B cell (primary cell): ENCODE results near the gene RASSF3. TPM values are rescaled to one million over a fixed set of nuclear protein-coding genes. Genes with fewer than 3 reads are reported as not detected.
"Not testable (repeated sequence)": the region's sequence is repeated elsewhere in the genome, so short reads cannot be mapped to it uniquely, and the experiment has no call there.

Experiments used
- ATAC-seq: fragments of 200-7000 bp; cut with Tn5 transposase; one replicate; pipeline ENCODE4 v1.10.0; 2021; ENCODE audit warnings: low read depth, mild to moderate bottlenecking, moderate number of reproducible peaks, moderate library complexity
- CTCF ChIA-PET: fragments of 350-600 bp; sonication (Branson Sonifier 250); formaldehyde crosslinking; loops from one replicate; lab custom pipeline; 2021; ENCODE audit warnings: antibody characterized with exemption, inconsistent platforms; lab: Charles Lee
- POLR2A ChIA-PET: fragments of 350-600 bp; sonication (Branson Sonifier 250); formaldehyde crosslinking; loops from one replicate; lab custom pipeline; 2021; ENCODE audit warnings: antibody characterized with exemption; lab: Charles Lee
- DNase-seq: peaks from one replicate; pipeline ENCODE4 v3.0.0; 2013
- H2AFZ ChIP-seq: 2 replicates; pipeline ENCODE4 v1.6.1; 2012; ENCODE audit warnings: mild to moderate bottlenecking, low read depth, low read length; ENCODE audit not compliant: insufficient read depth, poor library complexity, severe bottlenecking
- H3K27ac ChIP-seq, 2 donors: 1 replicate in 1 of 2; 2 replicates in 1 of 2; pipeline ENCODE4 v1.5.1; 2012 to 2013; ENCODE audit warnings: low read length in 2 of 2, mild to moderate bottlenecking in 2 of 2, moderate library complexity in 1 of 2
- H3K27me3 ChIP-seq, 4 experiments: fragments of 200-600 bp in 1 of 4; sonication (generic) in 1 of 4; replicated peaks in 1 of 4; 1 replicate in 2 of 4; 2 replicates in 2 of 4; pipeline versions ENCODE4 v1.6.1 to v1.7.0; 2013 to 2016; ENCODE audit warnings: low read length in 3 of 4, mild to moderate bottlenecking in 2 of 4, mixed read lengths in 1 of 4, moderate library complexity in 1 of 4; ENCODE audit not compliant: insufficient read depth in 4 of 4, control insufficient read depth in 3 of 4; ENCODE audit errors: control extremely low read depth in 1 of 4
- H3K36me3 ChIP-seq, 2 experiments: replicated peaks in 1 of 2; 1 replicate in 1 of 2; 2 replicates in 1 of 2; pipeline versions ENCODE4 v1.6.1 to v1.7.1; 2013; ENCODE audit warnings: low read length in 1 of 2; ENCODE audit not compliant: insufficient read depth in 2 of 2, control insufficient read depth in 1 of 2; ENCODE audit errors: control extremely low read depth in 1 of 2, extremely low read depth in 1 of 2
- H3K4me1 ChIP-seq, 2 donors: fragments of 200-600 bp in 1 of 2; sonication (generic) in 1 of 2; 1 replicate in 1 of 2; 2 replicates in 1 of 2; pipeline versions ENCODE4 v1.5.1 to v1.6.1; 2013 to 2017; ENCODE audit warnings: low read length in 2 of 2; ENCODE audit not compliant: control insufficient read depth in 2 of 2, insufficient read depth in 2 of 2
- H3K4me2 ChIP-seq: replicated peaks from 2 replicates; pipeline ENCODE3; 2012; ENCODE audit warnings: mild to moderate bottlenecking, low read depth, low read length; ENCODE audit not compliant: poor library complexity, severe bottlenecking
- H3K4me3 ChIP-seq, 5 experiments: fragments of 200-600 bp in 1 of 5; sonication (generic) in 1 of 5; 1 replicate in 3 of 5; 2 replicates in 2 of 5; pipeline versions ENCODE4 v1.5.1 to v1.7.0; 2011 to 2016; ENCODE audit warnings: low read length in 4 of 5, mild to moderate bottlenecking in 4 of 5, low read depth in 2 of 5, control low read depth in 1 of 5, moderate library complexity in 1 of 5; ENCODE audit not compliant: insufficient read depth in 1 of 5; ENCODE audit errors: control extremely low read depth in 1 of 5, extremely low read depth in 1 of 5
- H3K79me2 ChIP-seq: fragments of 200-600 bp; sonication (generic); one replicate; pipeline ENCODE4 v1.6.0; 2016; ENCODE audit warnings: low read length; ENCODE audit not compliant: control insufficient read depth, insufficient read depth
- H3K9ac ChIP-seq: fragments of 200-600 bp; sonication (generic); 2 replicates; pipeline ENCODE4 v1.6.1; 2017; ENCODE audit warnings: mild to moderate bottlenecking, low read length, moderate library complexity
- H3K9me3 ChIP-seq, 3 donors: one replicate each; pipeline versions ENCODE4 v1.6.1 to v1.7.1; 2013; ENCODE audit warnings: low read length in 2 of 3; ENCODE audit not compliant: control insufficient read depth in 2 of 3, insufficient read depth in 1 of 3; ENCODE audit errors: control extremely low read depth in 1 of 3
- H4K20me1 ChIP-seq: 2 replicates; pipeline ENCODE4 v1.6.0; 2012; ENCODE audit warnings: mild to moderate bottlenecking, low read length; ENCODE audit not compliant: insufficient read depth, control insufficient read depth, poor library complexity, severe bottlenecking
- H3K27ac Mint-ChIP-seq: one replicate; pipeline ENCODE4 v1.8.0; 2021; ENCODE audit warnings: mixed read lengths
- H3K27me3 Mint-ChIP-seq: one replicate; pipeline ENCODE4 v1.8.0; 2021; ENCODE audit warnings: mixed read lengths
- H3K4me1 Mint-ChIP-seq: one replicate; pipeline ENCODE4 v1.8.0; 2021; ENCODE audit warnings: mixed read lengths
- H3K4me3 Mint-ChIP-seq: one replicate; pipeline ENCODE4 v1.8.0; 2021; ENCODE audit warnings: mixed read lengths
- H3K9me3 Mint-ChIP-seq: one replicate; pipeline ENCODE4 v1.8.0; 2022; ENCODE audit warnings: mixed read lengths; ENCODE audit not compliant: insufficient read depth
- CTCF ChIP-seq: fragments of 200-600 bp; IDR thresholded peaks from one replicate; pipeline ENCODE4 v1.8.0; 2022; ENCODE audit warnings: antibody characterized with exemption, mild to moderate bottlenecking
- EZH2 ChIP-seq: IDR thresholded peaks from 2 replicates; pipeline ENCODE4 v1.6.1; 2012; ENCODE audit warnings: borderline replicate concordance, low read depth, mild to moderate bottlenecking, moderate library complexity, low read length; ENCODE audit not compliant: insufficient read depth, poor library complexity, severe bottlenecking
- whole genome bisulfite sequencing: methylation state at CpG from one replicate; pipeline ENCODE4 v1.1.5; 2013; ENCODE audit warnings: missing lambda C conversion rate; ENCODE audit not compliant: insufficient coverage; 5-methylcytosine and 5-hydroxymethylcytosine counted together
- intact Hi-C: fragments of 100-400 bp; cut with micrococcal nuclease; formaldehyde crosslinking; loops from one replicate; pipeline ENCODE4 v1.10.0; 2022
- polyA plus RNA-seq: library from polyadenylated mRNA; depleted of rRNA; stranded (reverse); fragments of >200 nt; gene quantifications from 2 replicates; pipeline ENCODE4 v1.2.3, GENCODE V29; 2012
- total RNA-seq, 2 donors: library from RNA; stranded (reverse); fragments of 120-200 nt in 1 of 2; gene quantifications; 1 replicate in 1 of 2; 2 replicates in 1 of 2; pipeline versions ENCODE4 v1.2.3 to v1.2.4, GENCODE V29; 2013 to 2022

The RASSF3 gene
- total and polyA plus RNA-seq, 2 donors (not counting 1 experiment from before 2014, with no cell fraction given), result 25.8 to 104 TPM

- Histone ChIP-seq H3K9me3 (no peaks in the 10 kb centered on the region), H3K27ac (peak overlapping the region in 1 of 2 donors; percentile 10), H4K20me1 (peaks cover 72% of the 10 kb centered on the region), H3K4me1 (peaks cover 32 to 53% of the 10 kb centered on the region in 2 donors), H3K79me2 (peaks cover 100% of the 10 kb centered on the region), H3K36me3 (peaks cover 0 to 18% of the 10 kb centered on the region in 2 experiments), H3K9ac (no peak overlapping the region), H2AFZ (no peak overlapping the region), H3K27me3 (no peaks in the 10 kb centered on the region), H3K4me3 (no peak overlapping the region), H3K4me2 (no peak overlapping the region)
- ATAC-seq (no peak), DNase-seq (no peak)
- no peak for TF ChIP-seq CTCF
- no peak for TF ChIP-seq EZH2
- Mint-ChIP-seq H3K4me3 (no peak overlapping the region), H3K27me3 (no peaks in the 10 kb centered on the region), H3K4me1 (peaks cover 71% of the 10 kb centered on the region), H3K27ac (peak overlapping the region; percentile 42), H3K9me3 (no peaks in the 10 kb centered on the region)
- intact Hi-C loops, result no loop called here
- CTCF ChIA-PET, result no interaction called here
- POLR2A ChIA-PET, result no interaction called here
- 83% methylated on average over 1 of the region's 1 CpG for WGBS
Observed at GRCh38 chr12:64653123-64653522, 42.8 kb downstream of the RASSF3 start.

DNA sequence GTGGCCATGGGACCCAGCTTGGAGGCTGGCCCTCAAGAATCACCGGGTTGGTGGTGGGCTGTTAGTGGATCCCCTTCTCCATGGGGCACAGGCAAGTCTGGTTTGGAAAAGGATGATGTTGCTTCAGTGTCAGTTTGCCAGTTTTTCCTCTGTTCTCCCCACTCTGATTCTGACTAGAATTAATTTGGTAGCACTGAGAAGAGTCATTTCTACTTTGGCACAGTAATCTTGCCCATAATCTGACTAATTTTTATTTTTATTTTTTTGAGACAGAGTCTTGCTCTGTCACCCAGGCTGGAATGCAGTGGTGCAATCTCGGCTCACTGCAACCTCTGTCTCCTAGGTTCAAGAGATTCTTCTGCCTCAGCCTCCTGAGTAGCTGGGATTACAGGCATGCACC, 43.6 kb downstream of the RASSF3 start:
- not testable (repeated sequence) for H3K27ac ChIP-seq, H3K9me3 Mint-ChIP-seq, ATAC-seq

More for the DNA sequence above, 43.6 kb downstream of the RASSF3 start:
- DNase-seq, intact Hi-C loops, H3K4me3 Mint-ChIP-seq, H2AFZ ChIP-seq, H3K4me2 ChIP-seq, CTCF ChIA-PET, H3K4me3 ChIP-seq, H3K9me3 ChIP-seq, H3K27ac Mint-ChIP-seq, H3K9ac ChIP-seq, POLR2A ChIA-PET, H3K27me3 ChIP-seq, H3K27me3 Mint-ChIP-seq: not testable (repeated sequence)
- Histone ChIP-seq H4K20me1 (peaks cover 66% of the 10 kb centered on the region), H3K79me2 (peaks cover 100% of the 10 kb centered on the region), H3K4me1 (peaks cover 38 to 61% of the 10 kb centered on the region in 2 donors), H3K36me3 (peaks cover 0 to 15% of the 10 kb centered on the region in 2 experiments)
- H3K4me1 Mint-ChIP-seq, result peaks cover 76% of the 10 kb centered on the region
- WGBS, result 89% methylated on average over 2 of the region's 2 CpGs
